Stimulated activated CD4-positive, alpha-beta T cell treated with anti-CD3 and anti-CD28 coated beads, Interleukin-15, amount 100 ng/mL, for 24 hours (primary cell): ENCODE results near the gene BBOF1.
"Not testable (repeated sequence)": the region's sequence is repeated elsewhere in the genome, so short reads cannot be mapped to it uniquely, and the experiment has no call there.

Experiments
- DNase-seq: peaks from one replicate; pipeline ENCODE4 v3.0.0-alpha.2; 2020

BBOF1 gene, protein sequence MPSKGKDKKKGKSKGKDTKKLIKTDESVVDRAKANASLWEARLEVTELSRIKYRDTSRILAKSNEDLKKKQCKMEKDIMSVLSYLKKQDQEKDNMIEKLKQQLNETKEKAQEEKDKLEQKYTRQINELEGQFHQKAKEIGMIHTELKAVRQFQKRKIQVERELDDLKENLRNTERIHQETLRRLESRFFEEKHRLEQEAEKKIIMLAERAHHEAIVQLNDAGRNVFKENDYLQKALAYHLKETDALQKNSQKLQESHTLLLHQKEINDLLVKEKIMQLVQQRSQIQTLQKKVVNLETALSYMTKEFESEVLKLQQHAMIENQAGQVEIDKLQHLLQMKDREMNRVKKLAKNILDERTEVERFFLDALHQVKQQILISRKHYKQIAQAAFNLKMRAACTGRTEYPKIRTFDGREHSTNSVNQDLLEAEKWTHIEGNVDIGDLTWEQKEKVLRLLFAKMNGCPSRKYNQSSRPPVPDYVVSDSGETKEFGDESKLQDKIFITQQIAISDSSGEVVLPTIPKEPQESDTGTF

GRCh38 chr14:74018586-74019407, at the start of gene BBOF1, which contains the start of gene ENTPD5:
Gene BBOF1 (plus strand): TSS chr14:74019349. CDS start chr14:74019479, 130 bp downstream.
Gene ENTPD5 (minus strand): TSS chr14:74019288. CDS start chr14:73988102, 31,186 bp downstream.
- peak; percentile 88 for DNase-seq

DNA sequence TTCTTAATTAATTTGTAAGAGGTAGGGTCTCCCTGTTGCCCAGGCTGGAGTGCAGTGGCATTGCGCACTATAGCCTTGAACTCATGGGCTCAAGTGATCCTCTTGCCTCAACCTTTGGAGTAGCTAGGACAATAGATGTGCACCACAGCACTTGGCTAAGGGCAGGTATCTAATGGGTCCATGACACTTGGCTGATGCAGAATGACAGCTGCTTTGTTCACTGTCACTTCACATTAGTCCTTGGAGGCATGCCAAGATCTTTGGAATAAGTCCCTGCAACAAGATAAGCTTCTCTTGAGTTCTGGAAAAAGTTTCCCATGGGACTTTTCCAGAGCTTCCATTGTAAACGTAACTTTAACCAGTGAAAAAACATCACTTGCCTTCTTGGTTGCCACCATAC, 45.7 kb upstream of the BBOF1 start:
- no peak for DNase-seq

GRCh38 chr14:73976125-73976524, 43.0 kb upstream of the BBOF1 start:
- no peak for DNase-seq

DNA sequence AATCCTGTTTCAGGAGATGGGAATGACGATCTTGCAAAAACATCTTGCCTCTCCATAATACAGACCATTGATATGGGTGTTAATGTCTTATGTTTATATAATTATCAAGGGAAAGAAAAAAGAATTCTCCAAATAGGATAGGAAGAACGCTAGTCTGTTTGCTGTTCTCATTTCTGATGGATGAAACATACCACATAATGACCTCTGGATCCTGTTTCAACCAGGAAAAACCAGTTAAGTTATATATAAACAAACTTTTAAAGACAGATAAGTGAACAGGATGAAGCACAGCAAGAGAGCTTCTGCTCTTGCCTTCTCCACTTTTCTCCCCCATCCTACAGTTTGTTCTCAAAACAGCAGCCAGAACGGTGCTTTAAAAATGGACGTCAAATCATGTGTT, 41.3 kb upstream of the BBOF1 start:
- no peak for DNase-seq

DNA sequence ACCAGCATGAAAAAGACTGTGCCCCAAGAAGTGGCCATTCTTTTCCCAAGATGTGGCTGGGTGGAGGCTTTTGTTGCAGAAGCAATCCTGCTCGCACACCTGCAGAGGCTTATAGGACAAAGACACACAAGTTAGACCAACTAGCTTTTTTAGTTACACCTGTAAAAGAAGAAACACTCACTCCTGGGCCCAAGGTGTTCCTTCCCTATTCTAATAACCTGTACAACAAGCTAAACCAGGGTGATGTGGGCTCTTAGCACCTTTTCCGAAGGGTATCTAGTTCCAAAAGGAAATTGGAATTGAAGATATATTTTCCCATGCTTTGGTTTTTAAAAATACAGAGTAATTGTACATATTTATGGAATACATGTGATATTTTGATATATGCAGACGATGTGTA, 31.1 kb upstream of the BBOF1 start:
- DNase-seq: no peak

- not testable (repeated sequence) for DNase-seq
Observed at GRCh38 chr14:73988656-73989055, 30.5 kb upstream of the BBOF1 start.

- DNase-seq: no peak
Observed at GRCh38 chr14:73991092-73991491, 28.1 kb upstream of the BBOF1 start.

DNA sequence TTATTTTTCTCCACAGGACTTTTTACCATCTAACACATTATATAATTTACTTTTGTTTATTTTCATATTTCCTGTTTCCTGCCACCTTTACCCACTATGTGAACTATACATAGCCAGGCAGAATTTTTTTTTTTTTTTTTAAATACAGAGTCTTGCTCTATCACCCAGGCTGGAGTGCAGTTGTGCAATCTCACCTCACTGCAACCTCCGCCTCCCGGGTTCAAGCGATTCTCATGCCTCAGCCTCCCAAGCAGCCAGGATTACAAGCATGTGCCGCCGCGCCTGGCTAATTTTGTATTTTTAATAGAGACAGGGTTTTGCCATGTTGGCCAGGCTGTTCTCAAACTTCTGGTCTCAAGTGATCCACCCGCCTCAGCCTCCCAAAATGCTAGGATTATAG, 24.2 kb upstream of the BBOF1 start:
- DNase-seq: not testable (repeated sequence)

DNA sequence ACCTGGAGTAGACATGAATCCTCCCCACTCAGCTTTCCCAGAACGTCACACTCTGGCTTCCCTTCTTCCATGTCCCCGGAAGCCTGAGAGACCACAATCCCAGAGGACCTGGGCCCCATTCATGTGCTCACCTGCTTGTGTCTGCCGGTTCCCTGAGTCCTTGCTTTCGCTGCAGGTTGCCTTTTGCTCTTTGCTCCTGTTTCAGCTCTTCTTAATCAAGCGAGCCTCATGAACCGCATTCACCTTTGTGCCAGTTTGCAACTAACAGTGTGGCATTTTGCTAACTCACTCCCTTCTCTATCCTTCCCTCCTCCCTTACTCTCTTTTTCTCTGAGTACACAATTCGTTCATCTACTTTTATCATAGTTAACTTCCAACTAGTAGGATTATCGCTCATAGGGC, 23.2 kb upstream of the BBOF1 start:
- no peak for DNase-seq

DNA sequence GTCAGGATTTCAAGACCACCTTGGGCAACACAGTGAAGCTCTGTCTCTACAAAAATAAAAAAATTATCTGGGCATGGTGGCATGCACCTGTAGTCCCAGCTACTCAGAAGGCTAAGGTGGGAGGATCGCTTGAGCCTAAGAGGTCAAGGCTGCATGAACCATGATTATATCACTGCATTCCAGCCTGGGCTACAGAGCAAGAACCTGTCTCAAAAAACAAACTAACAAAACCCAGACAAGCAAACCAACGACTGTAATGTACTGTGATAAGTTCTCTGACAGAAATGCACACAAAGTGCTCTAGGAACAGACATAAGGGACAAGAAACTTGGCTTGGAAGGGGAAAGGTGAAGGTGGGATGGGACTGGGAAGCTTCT, 22.4 kb upstream of the BBOF1 start:
- no peak for DNase-seq

- DNase-seq: no peak
Observed at GRCh38 chr14:73997108-73997943, 21.8 kb upstream of the BBOF1 start.

DNA sequence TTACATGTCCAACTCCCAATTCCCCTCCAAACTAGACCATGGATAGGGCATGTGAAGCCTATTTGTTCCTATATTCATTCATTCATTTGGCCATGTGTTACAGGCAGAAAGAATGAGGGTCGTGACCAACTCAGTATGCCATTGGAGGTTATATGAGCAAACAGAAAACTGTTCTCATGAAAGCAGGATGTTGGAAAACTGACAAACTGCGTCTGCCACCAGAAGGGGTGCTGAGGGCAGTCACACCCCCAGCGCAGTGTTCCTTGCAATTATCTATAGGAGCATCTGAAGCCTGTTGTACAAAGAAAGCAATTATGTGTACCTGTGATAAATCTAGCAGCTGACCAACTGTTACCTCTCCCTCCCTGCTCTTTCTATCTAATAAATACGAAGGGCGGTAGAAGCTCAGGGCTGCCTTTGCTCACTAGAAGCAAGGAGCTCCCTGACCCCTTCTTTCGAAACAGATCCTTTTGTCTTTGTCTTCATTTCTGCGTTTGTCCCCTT, 21.2 kb upstream of the BBOF1 start:
- DNase-seq: no peak

DNA sequence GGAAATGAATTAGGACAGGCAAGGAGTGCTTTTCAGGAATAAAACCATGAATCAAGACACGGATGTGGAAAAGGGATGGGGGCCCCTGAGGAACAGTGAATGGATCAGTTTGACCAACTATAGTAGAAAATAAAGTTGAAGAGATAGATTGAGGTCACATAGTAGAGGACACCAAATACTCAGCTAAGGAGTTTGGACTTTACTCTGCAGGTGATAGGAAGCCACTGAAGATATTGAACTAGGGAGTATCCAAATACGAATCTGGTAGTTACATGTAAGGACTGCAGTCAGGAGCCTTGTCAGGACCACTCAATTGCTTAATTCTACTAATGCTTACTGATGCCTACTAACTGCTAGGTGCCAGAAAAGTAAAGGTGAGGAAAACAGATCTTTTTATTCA, 20.4 kb upstream of the BBOF1 start:
- DNase-seq: no peak

DNA sequence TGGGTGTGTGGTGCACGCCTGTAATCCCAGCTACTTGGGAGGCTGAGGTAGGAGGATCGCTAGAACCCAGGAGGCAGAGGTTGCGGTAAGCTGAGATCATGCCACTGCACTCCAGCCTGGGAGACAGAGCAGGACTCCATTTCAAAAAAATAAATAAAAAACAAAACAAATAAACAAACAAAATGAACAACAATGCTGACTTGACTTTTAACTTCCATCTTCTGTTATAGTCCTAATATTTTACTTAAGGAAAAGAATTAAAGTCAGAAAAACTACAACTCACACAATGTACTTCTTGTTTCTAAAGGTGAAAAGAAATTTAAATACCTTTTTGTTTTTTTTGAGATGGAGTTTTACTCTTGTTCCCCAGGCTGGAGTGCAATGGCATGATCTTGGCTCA, 13.5 kb upstream of the BBOF1 start:
- not testable (repeated sequence) for DNase-seq

DNA sequence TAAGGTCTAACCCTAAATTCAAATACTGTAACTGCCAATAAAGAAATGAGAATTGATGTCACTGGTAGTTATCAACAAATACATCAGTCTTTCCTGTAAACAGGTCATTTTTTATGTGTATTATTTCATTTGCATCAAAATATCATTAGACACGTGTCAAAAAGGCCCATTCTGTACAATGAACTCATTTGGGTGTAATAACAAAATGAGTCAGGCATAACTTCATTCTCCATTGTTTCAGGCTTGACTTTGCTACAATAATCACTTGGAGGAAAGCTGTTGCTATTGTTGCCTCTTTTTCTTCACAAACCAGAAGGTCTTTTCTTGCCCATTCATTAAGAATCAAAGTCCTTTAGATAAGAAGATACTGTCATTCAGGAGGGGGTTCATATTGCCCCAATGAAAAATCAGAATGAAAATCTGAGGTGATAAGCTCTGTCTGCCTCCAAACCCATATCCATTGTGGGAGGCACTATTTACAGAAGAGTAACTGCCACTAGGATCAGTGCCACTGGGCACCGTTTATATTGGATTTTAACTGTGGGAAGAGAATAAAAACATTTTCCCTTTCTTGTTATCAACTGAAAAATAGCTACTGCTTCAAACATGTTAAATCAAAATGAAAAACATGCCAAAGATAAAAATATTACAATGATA, 10.2 kb upstream of the BBOF1 start:
- DNase-seq: no peak

GRCh38 chr14:74014299-74014698, 4.8 kb upstream of the BBOF1 start:
- DNase-seq: no peak

DNA sequence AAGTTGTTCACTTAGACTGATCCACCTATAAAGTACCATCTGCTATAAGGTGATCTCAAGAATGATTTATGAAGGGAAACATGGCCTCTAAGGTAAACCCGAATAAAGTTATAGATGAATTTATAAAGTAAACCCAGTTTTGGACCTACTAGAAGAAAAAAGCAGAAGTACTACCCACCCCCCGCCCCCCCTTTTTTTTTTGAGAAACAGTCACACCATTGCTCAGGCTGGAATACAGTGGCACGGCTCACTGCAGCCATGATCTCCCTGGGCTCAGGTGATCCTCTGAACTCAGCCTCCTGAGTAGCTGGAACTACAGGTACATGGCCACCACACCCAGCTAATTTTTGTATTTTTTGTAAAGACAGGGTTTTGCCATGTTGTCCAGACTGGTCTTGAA, 4.0 kb upstream of the BBOF1 start:
- no peak for DNase-seq

DNA sequence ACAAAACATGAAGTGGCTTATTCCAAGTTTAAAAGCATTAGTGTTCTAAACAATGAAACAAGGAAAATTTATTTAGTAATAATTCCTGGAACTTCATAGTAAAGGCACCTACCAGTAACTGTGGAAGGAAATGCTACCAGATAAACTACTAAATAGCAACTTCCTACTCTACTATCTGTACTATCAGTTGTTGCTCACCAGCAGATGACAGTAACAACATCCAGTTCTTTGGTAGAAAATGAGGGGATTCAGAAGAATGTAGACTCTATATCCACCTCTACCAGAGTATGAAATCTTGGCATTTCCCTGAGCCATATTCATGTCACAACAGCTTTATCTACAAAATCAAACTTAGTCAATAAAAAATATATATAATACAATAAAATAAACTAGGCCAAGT, 3.2 kb upstream of the BBOF1 start:
- no peak for DNase-seq

- DNase-seq: no peak
Observed at GRCh38 chr14:74018174-74018585, 969 bp upstream of the BBOF1 start.

DNA sequence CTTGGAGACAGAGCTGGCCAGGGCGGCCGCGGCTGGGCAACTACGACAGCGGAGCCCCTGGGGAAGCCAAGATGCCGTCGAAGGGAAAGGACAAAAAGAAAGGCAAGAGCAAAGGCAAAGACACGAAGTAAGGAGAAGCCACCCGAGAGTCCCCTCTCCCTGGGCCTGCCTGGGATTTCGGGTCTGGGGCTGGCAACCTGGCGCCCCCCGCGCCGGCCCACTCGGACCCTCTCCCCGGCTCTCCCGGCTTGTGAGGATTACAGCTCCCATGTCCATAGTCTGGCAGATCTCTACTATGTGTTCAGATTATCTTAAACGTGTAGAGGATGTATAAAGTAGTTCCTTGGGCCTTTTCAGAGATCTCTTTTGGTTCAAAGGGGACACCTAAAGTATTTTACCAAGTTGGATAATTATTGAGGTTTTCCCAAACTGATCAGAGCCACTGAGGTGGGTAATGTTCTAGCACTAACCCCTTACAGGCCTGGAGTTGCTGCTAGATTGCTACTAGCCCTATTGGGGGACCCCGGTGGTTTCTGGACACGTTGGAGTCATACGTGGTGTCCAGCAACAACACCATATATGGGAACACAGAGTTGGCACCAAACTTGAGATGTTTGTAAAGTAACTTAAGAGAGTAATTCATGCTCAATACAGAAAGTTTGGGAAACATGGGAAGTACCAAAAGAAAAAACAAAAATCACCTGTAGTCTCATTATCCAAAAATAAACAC, 424 bp downstream of the BBOF1 start:
- no peak for DNase-seq

GRCh38 chr14:74022346-74022745, 3.2 kb downstream of the BBOF1 start:
- no peak for DNase-seq
